Measurements from ENCODE around the gene PSMA6.
"Not testable (repeated sequence)": the region's sequence is repeated elsewhere in the genome, so short reads cannot be mapped to it uniquely, and the experiment has no call there.

PSMA6 gene

GRCh38 chr14:35346738-35347322, 54.6 kb downstream of the PSMA6 start:
- no peak for DNase-seq

GRCh38 chr14:35347323-35348043, 55.3 kb downstream of the PSMA6 start:
- peak in 1 of 2 experiments; percentile 40 for DNase-seq

- not testable (repeated sequence) for DNase-seq
Observed at GRCh38 chr14:35348044-35348380, 55.8 kb downstream of the PSMA6 start.

GRCh38 chr14:35349496-35350365, 57.5 kb downstream of the PSMA6 start:
- DNase-seq = no peak

- no peak for DNase-seq
Observed at GRCh38 chr14:35351497-35351896, 59.3 kb downstream of the PSMA6 start.

- no peak for DNase-seq
Observed at GRCh38 chr14:35351897-35352273, 59.7 kb downstream of the PSMA6 start.

- DNase-seq = no peak
Observed at GRCh38 chr14:35352274-35353233, 60.4 kb downstream of the PSMA6 start.

GRCh38 chr14:35353409-35354172, 61.4 kb downstream of the PSMA6 start:
- no peak for DNase-seq

GRCh38 chr14:35355235-35355634, 63.1 kb downstream of the PSMA6 start:
- not testable (repeated sequence) for DNase-seq

GRCh38 chr14:35355981-35356841, 64.0 kb downstream of the PSMA6 start:
- DNase-seq = no peak

GRCh38 chr14:35359655-35360054, 67.5 kb downstream of the PSMA6 start:
- DNase-seq = not testable (repeated sequence)

GRCh38 chr14:35361141-35361480, 68.9 kb downstream of the PSMA6 start:
- no peak for DNase-seq

- no peak for DNase-seq
Observed at GRCh38 chr14:35362450-35362849, 70.3 kb downstream of the PSMA6 start.

GRCh38 chr14:35362911-35363374, 70.8 kb downstream of the PSMA6 start:
- no peak for DNase-seq

GRCh38 chr14:35365130-35366055, 73.2 kb downstream of the PSMA6 start:
- no peak for DNase-seq

- DNase-seq = no peak
Observed at GRCh38 chr14:35366056-35366451, 73.9 kb downstream of the PSMA6 start.

- DNase-seq = no peak
Observed at GRCh38 chr14:35366521-35366976, 74.4 kb downstream of the PSMA6 start.

- DNase-seq = no peak
Observed at GRCh38 chr14:35367056-35367372, 74.8 kb downstream of the PSMA6 start.

All from NCI-H526 (cell line).